H1 (cell line): ENCODE results near the gene TEX35. TPM values are rescaled to one million over a fixed set of nuclear protein-coding genes. Genes with fewer than 3 reads are reported as not detected.

ENCODE experiments used
- CEBPB ChIP-seq: IDR thresholded peaks from 2 replicates; pipeline ENCODE4 v1.6.1; 2012; ENCODE audit warnings: low read depth, low read length
- CREB1 ChIP-seq: IDR thresholded peaks from 2 replicates; pipeline ENCODE4 v1.6.1; 2012; ENCODE audit warnings: inconsistent platforms
- KDM5A ChIP-seq: fragments of 200-600 bp; IDR thresholded peaks from 2 replicates; pipeline ENCODE4 v1.7.1; 2012; ENCODE audit warnings: mild to moderate bottlenecking, low read length, inconsistent platforms, mixed read lengths
- RAD21 ChIP-seq, 2 experiments: IDR thresholded peaks in 1 of 2; conservative IDR thresholded peaks in 1 of 2; 2 replicates each; pipeline ENCODE4 v1.6.1; 2011; ENCODE audit warnings: low read depth in 2 of 2, low read length in 2 of 2, improper control_type of control experiment in 1 of 2, inconsistent platforms in 1 of 2, mild to moderate bottlenecking in 1 of 2, moderate library complexity in 1 of 2
- polyA plus RNA-seq, 7 experiments: library from polyadenylated mRNA; depleted of rRNA in 3 of 7; stranded (reverse) in 5 of 7; unstranded in 2 of 7; fragments of >200 nt in 5 of 7; fragments of 200-250 nt in 2 of 7; gene quantifications; 1 replicate in 5 of 7; 2 replicates in 1 of 7; 4 replicates in 1 of 7; pipeline versions ENCODE4 v1.2.1 to v1.2.3, GENCODE V29; 2011 to 2013; ENCODE audit warnings: missing spikeins in 2 of 7, mixed read lengths in 2 of 7
- total RNA-seq: library from RNA; stranded (reverse); fragmentation: NEBNext Ultra II Directional; extraction: Animal tissue kit (Norgen Biotek cat#: 25700); gene quantifications from 2 replicates; pipeline ENCODE4 v1.2.1, GENCODE V29; 2021
- TF ChIP-seq, protein P1 (sequence below): IDR thresholded peaks from 2 replicates; pipeline ENCODE4 v1.6.1; 2012; ENCODE audit warnings: low read length, inconsistent platforms
- TF ChIP-seq, protein P2 (sequence below), 3 experiments: IDR thresholded peaks; 1 replicate in 2 of 3; 2 replicates in 1 of 3; pipeline versions ENCODE4 v1.5.1 to v1.6.1; 2011; ENCODE audit warnings: low read length in 3 of 3, mild to moderate bottlenecking in 3 of 3, inconsistent platforms in 2 of 3, low read depth in 1 of 3, moderate library complexity in 1 of 3; ENCODE audit not compliant: insufficient read depth in 1 of 3; ENCODE audit errors: control extremely low read depth in 1 of 3

TEX35 gene
- total and polyA plus RNA-seq, 2 of the 8 experiments (the other 6 are each of a cell fraction or from before 2014, with no cell fraction given) = 0.03 TPM; not detected in 1

DNA sequence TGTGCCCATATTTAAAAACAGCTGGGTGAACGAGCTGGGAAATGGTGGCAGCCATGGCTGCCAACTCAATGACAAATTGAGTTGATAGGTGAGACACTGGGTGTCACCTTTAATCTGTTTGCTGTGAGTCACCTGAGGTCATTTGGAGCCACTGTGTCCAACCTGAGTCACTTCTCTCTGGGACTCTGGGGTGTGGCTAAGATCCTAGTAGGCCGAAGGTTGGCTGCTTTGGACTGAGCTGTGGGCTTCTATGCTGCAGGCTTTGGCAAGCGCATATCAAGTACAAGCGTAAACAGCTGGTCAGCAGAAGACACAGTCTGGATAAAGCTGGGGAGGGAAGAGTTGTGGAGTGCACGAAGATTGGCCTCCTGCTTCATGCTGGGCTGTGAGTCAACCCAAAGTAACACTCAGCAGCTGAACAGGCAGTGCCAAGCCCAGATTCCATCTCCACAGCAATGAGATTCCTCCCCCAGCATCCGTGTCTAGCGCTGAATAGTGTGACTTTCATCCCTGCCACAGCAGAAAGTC, 24.0 kb downstream of the TEX35 start (continued):
- TF ChIP-seq, protein P1, sequence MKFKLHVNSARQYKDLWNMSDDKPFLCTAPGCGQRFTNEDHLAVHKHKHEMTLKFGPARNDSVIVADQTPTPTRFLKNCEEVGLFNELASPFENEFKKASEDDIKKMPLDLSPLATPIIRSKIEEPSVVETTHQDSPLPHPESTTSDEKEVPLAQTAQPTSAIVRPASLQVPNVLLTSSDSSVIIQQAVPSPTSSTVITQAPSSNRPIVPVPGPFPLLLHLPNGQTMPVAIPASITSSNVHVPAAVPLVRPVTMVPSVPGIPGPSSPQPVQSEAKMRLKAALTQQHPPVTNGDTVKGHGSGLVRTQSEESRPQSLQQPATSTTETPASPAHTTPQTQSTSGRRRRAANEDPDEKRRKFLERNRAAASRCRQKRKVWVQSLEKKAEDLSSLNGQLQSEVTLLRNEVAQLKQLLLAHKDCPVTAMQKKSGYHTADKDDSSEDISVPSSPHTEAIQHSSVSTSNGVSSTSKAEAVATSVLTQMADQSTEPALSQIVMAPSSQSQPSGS = no peak
- TF ChIP-seq CREB1 (no peak), RAD21 (IDR thresholded peaks at IDR 0.05 in 1 of 2, conservative IDR thresholded peaks at IDR 0.05 in 1 of 2; ENCODE audit: low read depth in 2 of 2, low read length in 2 of 2) (no peak), KDM5A (no peak), CEBPB (no peak)
- TF ChIP-seq, protein P2, sequence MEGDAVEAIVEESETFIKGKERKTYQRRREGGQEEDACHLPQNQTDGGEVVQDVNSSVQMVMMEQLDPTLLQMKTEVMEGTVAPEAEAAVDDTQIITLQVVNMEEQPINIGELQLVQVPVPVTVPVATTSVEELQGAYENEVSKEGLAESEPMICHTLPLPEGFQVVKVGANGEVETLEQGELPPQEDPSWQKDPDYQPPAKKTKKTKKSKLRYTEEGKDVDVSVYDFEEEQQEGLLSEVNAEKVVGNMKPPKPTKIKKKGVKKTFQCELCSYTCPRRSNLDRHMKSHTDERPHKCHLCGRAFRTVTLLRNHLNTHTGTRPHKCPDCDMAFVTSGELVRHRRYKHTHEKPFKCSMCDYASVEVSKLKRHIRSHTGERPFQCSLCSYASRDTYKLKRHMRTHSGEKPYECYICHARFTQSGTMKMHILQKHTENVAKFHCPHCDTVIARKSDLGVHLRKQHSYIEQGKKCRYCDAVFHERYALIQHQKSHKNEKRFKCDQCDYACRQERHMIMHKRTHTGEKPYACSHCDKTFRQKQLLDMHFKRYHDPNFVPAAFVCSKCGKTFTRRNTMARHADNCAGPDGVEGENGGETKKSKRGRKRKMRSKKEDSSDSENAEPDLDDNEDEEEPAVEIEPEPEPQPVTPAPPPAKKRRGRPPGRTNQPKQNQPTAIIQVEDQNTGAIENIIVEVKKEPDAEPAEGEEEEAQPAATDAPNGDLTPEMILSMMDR (IDR thresholded peaks at IDR 0.05; ENCODE audit: control extremely low read depth in 1 of 3, insufficient read depth in 1 of 3, low read depth in 1 of 3, low read length in 3 of 3) = no peak
